ENCODE results near the gene RPL39L. TPM values are rescaled to one million over a fixed set of nuclear protein-coding genes. Genes with fewer than 3 reads are reported as not detected.

RPL39L gene
- polyA plus RNA-seq, 3 donors: 1.1 to 3.4 (median 3.1) TPM

GRCh38 chr3:187162265-187162953 lies 23.1 kb upstream of the RPL39L start:
- Histone ChIP-seq H3K4me3 (replicated peaks in 1 of 3; ENCODE audit: low read depth in 2 of 3, low read length in 3 of 3) (no peak overlapping the region), H3K4me1 (ENCODE audit: control insufficient read depth in 1 of 2, insufficient read depth in 2 of 2, low read length in 2 of 2) (no peaks in the 10 kb centered on the region), H3K36me3 (replicated peaks in 1 of 2; ENCODE audit: control insufficient read depth in 1 of 2, insufficient read depth in 2 of 2, low read length in 2 of 2) (no peaks in the 10 kb centered on the region), H3K4me2 (replicated peaks; ENCODE audit: extremely low read depth, low read length, poor library complexity, severe bottlenecking) (no peak overlapping the region), H3K9me3 (replicated peaks in 1 of 2; ENCODE audit: control insufficient read depth in 1 of 2, insufficient read depth in 1 of 2, low read length in 2 of 2) (peaks cover 7 to 13% of the 10 kb centered on the region in 2 donors), H3K79me2 (ENCODE audit: insufficient read depth, low read length) (no peaks in the 10 kb centered on the region), H4K20me1 (ENCODE audit: insufficient read depth, low read length) (no peaks in the 10 kb centered on the region), H3K27me3 (ENCODE audit: control insufficient read depth in 2 of 2, insufficient read depth in 2 of 2, low read length in 2 of 2) (no peaks in the 10 kb centered on the region), H3K9ac (ENCODE audit: insufficient read depth, low read length, poor library complexity, severe bottlenecking) (no peak overlapping the region), H3K27ac (ENCODE audit: low read depth in 1 of 2, low read length in 2 of 2) (no peak overlapping the region), H2AFZ (ENCODE audit: insufficient read depth, low read depth, low read length, poor library complexity, severe bottlenecking) (no peak overlapping the region)
- WGBS (ENCODE audit: insufficient coverage): 80% methylated on average over 1 of the region's 6 CpGs
- TF ChIP-seq CTCF (IDR thresholded peaks at IDR 0.05): no peak
- Mint-ChIP-seq H3K27ac (no peak overlapping the region), H3K4me3 (no peak overlapping the region), H3K27me3 (ENCODE audit: low read depth in 3 of 3) (peaks cover 0 to 7% (median 6%) of the 10 kb centered on the region in 3 donors), H3K36me3 (no peaks in the 10 kb centered on the region), H3K4me1 (no peaks in the 10 kb centered on the region), H3K9me3 (peaks cover 7 to 28% (median 15%) of the 10 kb centered on the region in 7 donors)
- intact Hi-C loops (cut with micrococcal nuclease): no loop called here
- no peak for DNase-seq

GRCh38 chr3:187161556-187161955 lies 22.3 kb upstream of the RPL39L start:
- no peaks in the 10 kb centered on the region for H3K27me3 ChIP-seq (ENCODE audit: control insufficient read depth in 2 of 2, insufficient read depth in 2 of 2, low read length in 2 of 2)
- H3K4me1 ChIP-seq (ENCODE audit: control insufficient read depth in 1 of 2, insufficient read depth in 2 of 2, low read length in 2 of 2): no peaks in the 10 kb centered on the region
- Mint-ChIP-seq H3K27ac (peak overlapping the region in 1 of 7 donors; percentile 8), H3K27me3 (ENCODE audit: low read depth in 3 of 3) (peaks cover 0 to 7% (median 6%) of the 10 kb centered on the region in 3 donors), H3K4me1 (no peaks in the 10 kb centered on the region), H3K9me3 (peaks cover 7 to 27% (median 15%) of the 10 kb centered on the region in 7 donors), H3K4me3 (no peak overlapping the region), H3K36me3 (no peaks in the 10 kb centered on the region)
- H3K79me2 ChIP-seq (ENCODE audit: insufficient read depth, low read length): no peaks in the 10 kb centered on the region
- no peak overlapping the region for H2AFZ ChIP-seq (ENCODE audit: insufficient read depth, low read depth, low read length, poor library complexity, severe bottlenecking)
- TF ChIP-seq CTCF (IDR thresholded peaks at IDR 0.05): no peak
- peaks cover 7 to 13% of the 10 kb centered on the region in 2 donors for H3K9me3 ChIP-seq (replicated peaks in 1 of 2; ENCODE audit: control insufficient read depth in 1 of 2, insufficient read depth in 1 of 2, low read length in 2 of 2)
- no peaks in the 10 kb centered on the region for H3K36me3 ChIP-seq (replicated peaks in 1 of 2; ENCODE audit: control insufficient read depth in 1 of 2, insufficient read depth in 2 of 2, low read length in 2 of 2)
- DNase-seq: no peak
- intact Hi-C loops (cut with micrococcal nuclease): no loop called here
- no peak overlapping the region for H3K9ac ChIP-seq (ENCODE audit: insufficient read depth, low read length, poor library complexity, severe bottlenecking)
- H3K4me3 ChIP-seq (replicated peaks in 1 of 3; ENCODE audit: low read depth in 2 of 3, low read length in 3 of 3): no peak overlapping the region
- no peak overlapping the region for H3K4me2 ChIP-seq (replicated peaks; ENCODE audit: extremely low read depth, low read length, poor library complexity, severe bottlenecking)
- H3K27ac ChIP-seq (ENCODE audit: low read depth in 1 of 2, low read length in 2 of 2): no peak overlapping the region
- H4K20me1 ChIP-seq (ENCODE audit: insufficient read depth, low read length): no peaks in the 10 kb centered on the region

Measured in CD14-positive monocyte (primary cell).